K562 (cell line): ENCODE results near the gene SLC38A1. TPM values are rescaled to one million over a fixed set of nuclear protein-coding genes. Genes with fewer than 3 reads are reported as not detected.

Source experiments
- ATAC-seq: fragments of 200-7000 bp; cut with Tn5 transposase; 3 replicates; pipeline ENCODE4 v1.9.1; 2020; ENCODE audit warnings: moderate library complexity
- BruUV-seq: library from RNA; stranded (reverse); fragments of 400-500 nt; replicated peaks from 2 replicates; lab custom pipeline; 2021; lab: Mats Ljungman, UMichigan
- CTCF ChIA-PET: fragments of 300-600 bp; formaldehyde crosslinking; extraction: SDS; loops from one replicate; lab custom pipeline; 2021; ENCODE audit warnings: low intra/inter-chr PET ratio; lab: Yijun Ruan, JAX
- POLR2A ChIA-PET: fragments of 300-600, 350-650 bp; sonication (Branson Sonifier 250); formaldehyde crosslinking; extraction: SDS; loops from one replicate; lab custom pipeline; 2021; ENCODE audit warnings: antibody characterized with exemption, inconsistent platforms; lab: Yijun Ruan, JAX
- DNase-seq, 4 experiments: peaks; one replicate each; pipeline versions ENCODE4 v3.0.0 to v3.0.0-alpha.2; 2011 to 2018; ENCODE audit warnings: low spot score in 3 of 4, mixed read lengths in 3 of 4; ENCODE audit errors: extremely low read depth in 1 of 4
- FAIRE-seq: peaks from 2 replicates; lab custom pipeline; 2011; peaks lifted over from hg19 to GRCh38; lab: Jason Lieb, UNC
- H2AFZ ChIP-seq: 2 replicates; pipeline ENCODE4 v1.6.0; 2011; ENCODE audit warnings: low read depth, low read length, control low read depth, inconsistent platforms
- H3K27ac ChIP-seq: fragments of 200-600 bp; 3 replicates; pipeline ENCODE4 v1.8.0; 2011; ENCODE audit warnings: low read depth, mild to moderate bottlenecking, control low read depth, inconsistent platforms, low read length, moderate library complexity, mixed read lengths; ENCODE audit errors: extremely low read depth
- H3K27me3 ChIP-seq, 2 experiments: fragments of 300-600 bp in 1 of 2; 2 replicates in 1 of 2; 3 replicates in 1 of 2; pipeline versions ENCODE4 v1.6.0 to v1.8.0; 2011; ENCODE audit warnings: inconsistent platforms in 2 of 2, low read length in 2 of 2, mild to moderate bottlenecking in 1 of 2, mixed read lengths in 1 of 2, moderate library complexity in 1 of 2; ENCODE audit not compliant: control insufficient read depth in 2 of 2, insufficient read depth in 2 of 2
- H3K36me3 ChIP-seq: fragments of 300-600 bp; 3 replicates; pipeline ENCODE4 v1.8.0; 2011; ENCODE audit warnings: mild to moderate bottlenecking, low read length, inconsistent platforms; ENCODE audit not compliant: control insufficient read depth, insufficient read depth
- H3K4me1 ChIP-seq, 2 experiments: fragments of 200-600 bp in 1 of 2; replicated peaks in 1 of 2; 2 replicates in 1 of 2; 3 replicates in 1 of 2; pipeline versions ENCODE4 v1.5.1 to v1.8.0; 2011; ENCODE audit warnings: inconsistent platforms in 2 of 2, low read length in 2 of 2, mild to moderate bottlenecking in 1 of 2, mixed read lengths in 1 of 2, moderate library complexity in 1 of 2; ENCODE audit not compliant: control insufficient read depth in 2 of 2, insufficient read depth in 2 of 2
- H3K4me2 ChIP-seq: 2 replicates; pipeline ENCODE4 v1.6.1; 2011; ENCODE audit warnings: low read length, control low read depth, inconsistent platforms, mixed read lengths; ENCODE audit not compliant: insufficient read depth
- H3K4me3 ChIP-seq: fragments of 200-600 bp; sonication (generic), shearing (Covaris generic); 2 replicates; pipeline ENCODE4 v1.5.1; 2016; ENCODE audit warnings: control low read depth, inconsistent platforms
- H3K79me2 ChIP-seq: fragments of 200-600 bp; 3 replicates; pipeline ENCODE4 v1.8.0; 2011; ENCODE audit warnings: low read length, inconsistent platforms; ENCODE audit not compliant: control insufficient read depth, insufficient read depth
- H3K9ac ChIP-seq, 2 experiments: 2 replicates each; pipeline versions ENCODE4 v1.6.0 to v1.6.1; 2011; ENCODE audit warnings: low read depth in 2 of 2, low read length in 2 of 2, control low read depth in 1 of 2, inconsistent platforms in 1 of 2, mild to moderate bottlenecking in 1 of 2, mixed read lengths in 1 of 2; ENCODE audit not compliant: insufficient read depth in 1 of 2
- H3K9me1 ChIP-seq: one replicate; pipeline ENCODE4 v1.6.0; 2011; ENCODE audit warnings: inconsistent platforms, mild to moderate bottlenecking, low read length, moderate library complexity; ENCODE audit not compliant: control insufficient read depth, insufficient read depth
- H3K9me3 ChIP-seq: replicated peaks from 2 replicates; pipeline ENCODE4 v1.5.1; 2011; ENCODE audit warnings: low read depth, low read length, inconsistent platforms; ENCODE audit not compliant: control insufficient read depth, insufficient read depth
- H4K20me1 ChIP-seq: replicated peaks from 2 replicates; pipeline ENCODE4 v1.6.1; 2011; ENCODE audit warnings: low read length, inconsistent platforms, mixed read lengths; ENCODE audit not compliant: control insufficient read depth, insufficient read depth
- DNMT1 ChIP-seq: fragments of 450-650 bp; IDR thresholded peaks from 2 replicates; pipeline ENCODE4 v1.6.1; 2016; ENCODE audit warnings: antibody characterized with exemption, mild to moderate bottlenecking
- GABPA ChIP-seq: fragments of 200-800 bp; sonication (Bioruptor generic); conservative IDR thresholded peaks from 2 replicates; pipeline ENCODE4 v1.6.1; 2016; ENCODE audit warnings: low read depth, missing genetic modification characterization, missing compliant biosample characterization
- GTF2A2 ChIP-seq: IDR thresholded peaks from 2 replicates; pipeline ENCODE4 v1.6.1; 2016; ENCODE audit warnings: mild to moderate bottlenecking, missing genetic modification characterization, missing compliant biosample characterization
- HMG20A ChIP-seq: fragments of 450-650 bp; formaldehyde crosslinking; conservative IDR thresholded peaks from 2 replicates; pipeline ENCODE4 v1.4.0; 2020; ENCODE audit warnings: mild to moderate bottlenecking, mixed read lengths
- KDM5B ChIP-seq: fragments of 200-600 bp; sonication (generic); IDR thresholded peaks from 2 replicates; pipeline ENCODE4 v1.6.1; 2012; ENCODE audit warnings: low read depth, mild to moderate bottlenecking, moderate library complexity, low read length, control low read depth, inconsistent platforms; ENCODE audit not compliant: insufficient replicate concordance
- MCM5 ChIP-seq: fragments of 450-650 bp; IDR thresholded peaks from 2 replicates; pipeline ENCODE4 v1.6.1; 2016; ENCODE audit warnings: low read depth
- NCOA6 ChIP-seq: fragments of 450-650 bp; IDR thresholded peaks from 2 replicates; pipeline ENCODE4 v1.6.1; 2017; ENCODE audit warnings: mild to moderate bottlenecking
- NFXL1 ChIP-seq: fragments of 450-650 bp; formaldehyde crosslinking; IDR thresholded peaks from 2 replicates; pipeline ENCODE4 v1.4.0; 2021; ENCODE audit warnings: mild to moderate bottlenecking
- PCBP2 ChIP-seq: fragments of 200-400 bp; formaldehyde crosslinking; IDR thresholded peaks from 2 replicates; pipeline ENCODE4 v1.6.1; 2018; ENCODE audit warnings: low read length, low read depth, mild to moderate bottlenecking, moderate library complexity; ENCODE audit not compliant: poor library complexity, severe bottlenecking
- SMARCC2 ChIP-seq: fragments of 450-650 bp; IDR thresholded peaks from 2 replicates; pipeline ENCODE4 v1.6.1; 2017; ENCODE audit warnings: antibody characterized with exemption, moderate library complexity, mild to moderate bottlenecking, low read depth
- TAF1 ChIP-seq: IDR thresholded peaks from 2 replicates; pipeline ENCODE4 v1.6.1; 2011; ENCODE audit warnings: mild to moderate bottlenecking, low read length, moderate library complexity; ENCODE audit not compliant: insufficient read depth, control insufficient read depth, severe bottlenecking; ENCODE audit errors: extremely low read depth
- TAF7 ChIP-seq: fragments of 450-650 bp; IDR thresholded peaks from 2 replicates; pipeline ENCODE4 v1.6.1; 2016; ENCODE audit warnings: missing genetic modification characterization, missing compliant biosample characterization
- ZEB2 ChIP-seq: fragments of 450-650 bp; IDR thresholded peaks from 2 replicates; pipeline ENCODE4 v1.6.1; 2016
- ZFP30 ChIP-seq: fragments of 250-450 bp; sonication (Bioruptor Pico); IDR thresholded peaks from 2 replicates; pipeline ENCODE4 v1.8.0; 2022; ENCODE audit warnings: moderate library complexity, mild to moderate bottlenecking, inconsistent platforms, borderline replicate concordance
- ZKSCAN1 ChIP-seq: fragments of 150-350 bp; IDR thresholded peaks from 2 replicates; pipeline ENCODE4 v1.6.1; 2016; ENCODE audit warnings: low read depth, low read length
- ZNF253 ChIP-seq: fragments of 250-450 bp; sonication (Bioruptor Pico); conservative IDR thresholded peaks from 2 replicates; pipeline ENCODE4 v1.6.1; 2021; ENCODE audit warnings: mild to moderate bottlenecking
- ZNF347 ChIP-seq: fragments of 450-650 bp; formaldehyde crosslinking; IDR thresholded peaks from 2 replicates; pipeline ENCODE4 v1.4.0; 2020; ENCODE audit warnings: low read depth, mild to moderate bottlenecking, moderate library complexity
- ZNF717 ChIP-seq: fragments of 250-450 bp; sonication (Bioruptor Pico); IDR thresholded peaks from 2 replicates; pipeline ENCODE4 v1.5.0; 2021
- WGBS: fragments of 100-300 bp; shearing (Covaris generic); methylation state at CpG from one replicate; pipeline ENCODE4 v1.1.6; 2016; ENCODE audit warnings: low coverage, mixed read lengths; ENCODE audit not compliant: insufficient coverage; ENCODE audit errors: missing lambda C conversion rate; 5-methylcytosine and 5-hydroxymethylcytosine counted together
- in situ Hi-C: fragments of 300-500 bp; cut with MboI; formaldehyde crosslinking; loops from 4 replicates; pipeline ENCODE4 v1.15.0; 2018; ENCODE audit warnings: inconsistent platforms, mixed read lengths
- intact Hi-C: fragments of 100-400 bp; cut with micrococcal nuclease; formaldehyde crosslinking; loops from 2 replicates; pipeline ENCODE4 v1.14.2; 2022
- polyA plus RNA-seq, 8 experiments: library from polyadenylated mRNA; depleted of rRNA in 4 of 8; stranded (reverse) in 5 of 8; unstranded in 3 of 8; fragments of >200 nt; fragmentation: Nextera tagmentation in 2 of 8; fragmentation: Illumina TruSeq in 1 of 8; extraction: Ambion mirVana in 2 of 8; extraction: Trizol in 1 of 8; gene quantifications; 2 replicates each; pipeline versions ENCODE4 v1.2.1 to v1.2.3, GENCODE V29; 2011 to 2014; ENCODE audit warnings: inconsistent platforms in 1 of 8, missing spikeins in 1 of 8
- total RNA-seq, 7 experiments: library from RNA; depleted of rRNA in 6 of 7; stranded (reverse); fragments of >200 nt in 6 of 7; fragmentation: Illumina TruSeq in 2 of 7; extraction: Trizol in 2 of 7; gene quantifications; 2 replicates each; pipeline versions ENCODE4 v1.2.1 to v1.2.3, GENCODE V29; 2011 to 2021; ENCODE audit warnings: low replicate concordance in 1 of 7
- TF ChIP-seq, protein P1 (sequence below), 2 experiments: IDR thresholded peaks in 1 of 2; conservative IDR thresholded peaks in 1 of 2; 2 replicates each; pipeline ENCODE4 v1.6.1; 2016; ENCODE audit warnings: low read depth in 2 of 2, mild to moderate bottlenecking in 1 of 2, missing compliant biosample characterization in 1 of 2, missing genetic modification characterization in 1 of 2, moderate library complexity in 1 of 2

SLC38A1 gene
- total and polyA plus RNA-seq, 9 of the 15 experiments (the other 6 are each of a cell fraction or from before 2014, with no cell fraction given), result 51.9 to 112 (median 75.0) TPM

GRCh38 chr12:46299851-46300250, 31.0 kb upstream of the SLC38A1 start:
- CTCF ChIA-PET, result no interaction called here
- POLR2A ChIA-PET, result interaction anchor here (0.9 kb wide), 1 partner anchor 14 kb away, joined by 3 read pairs; no protein-coding TSS in a partner anchor
- no peak for FAIRE-seq

GRCh38 chr12:46298261-46298660, 29.4 kb upstream of the SLC38A1 start:
- Histone ChIP-seq H3K79me2 (no peaks in the 10 kb centered on the region), H3K9me3 (no peaks in the 10 kb centered on the region), H3K4me1 (no peaks in the 10 kb centered on the region), H3K4me2 (no peak overlapping the region), H3K4me3 (no peak overlapping the region), H3K9ac (no peak overlapping the region), H3K27me3 (peaks cover 0 to 13% of the 10 kb centered on the region in 2 experiments; a peak in 2 of 5 replicates), H3K9me1 (no peaks in the 10 kb centered on the region), H3K36me3 (no peaks in the 10 kb centered on the region), H2AFZ (no peak overlapping the region), H4K20me1 (no peaks in the 10 kb centered on the region), H3K27ac (no peak overlapping the region)
- no peak for DNase-seq
- ATAC-seq, result no peak
- CTCF ChIA-PET, result no interaction called here
- no peak for FAIRE-seq
- POLR2A ChIA-PET, result no interaction called here
- intact Hi-C loops (no loop called here), in situ Hi-C loops (no loop called here)
- BruUV-seq, result no TSS peak
- 0% methylated on average over 2 of the region's 2 CpGs for WGBS
- TF ChIP-seq ZNF717 (CRISPR knock-in tag) (no peak), ZEB2 (no peak), ZNF253 (CRISPR knock-in tag) (no peak), PCBP2 (no peak), ZFP30 (no peak), ZNF347 (CRISPR knock-in tag) (no peak), TAF7 (tag) (no peak), DNMT1 (no peak), GTF2A2 (tag) (no peak), GABPA (tag) (no peak)
- TF ChIP-seq, protein P1, sequence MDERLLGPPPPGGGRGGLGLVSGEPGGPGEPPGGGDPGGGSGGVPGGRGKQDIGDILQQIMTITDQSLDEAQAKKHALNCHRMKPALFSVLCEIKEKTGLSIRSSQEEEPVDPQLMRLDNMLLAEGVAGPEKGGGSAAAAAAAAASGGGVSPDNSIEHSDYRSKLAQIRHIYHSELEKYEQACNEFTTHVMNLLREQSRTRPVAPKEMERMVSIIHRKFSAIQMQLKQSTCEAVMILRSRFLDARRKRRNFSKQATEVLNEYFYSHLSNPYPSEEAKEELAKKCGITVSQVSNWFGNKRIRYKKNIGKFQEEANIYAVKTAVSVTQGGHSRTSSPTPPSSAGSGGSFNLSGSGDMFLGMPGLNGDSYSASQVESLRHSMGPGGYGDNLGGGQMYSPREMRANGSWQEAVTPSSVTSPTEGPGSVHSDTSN (CRISPR knock-in tag; IDR thresholded peaks at IDR 0.05; ENCODE audit: low read depth), result no peak
- TF ChIP-seq, protein P1 (tag; conservative IDR thresholded peaks at IDR 0.05; ENCODE audit: low read depth), result no peak

More at GRCh38 chr12:46299851-46300250, 31.0 kb upstream of the SLC38A1 start:
- no peaks in the 10 kb centered on the region for H3K4me1 ChIP-seq
- H3K4me3 ChIP-seq, result no peak overlapping the region
- H3K9me3 ChIP-seq, result no peaks in the 10 kb centered on the region
- H2AFZ ChIP-seq, result no peak overlapping the region
- no peaks in the 10 kb centered on the region for H3K9me1 ChIP-seq
- no peak overlapping the region for H3K9ac ChIP-seq
- no peak overlapping the region for H3K27ac ChIP-seq
- peaks cover 0 to 13% of the 10 kb centered on the region in 2 experiments; a peak in 2 of 5 replicates for H3K27me3 ChIP-seq
- DNase-seq (no peak), ATAC-seq (no peak)
- H3K36me3 ChIP-seq, result no peaks in the 10 kb centered on the region
- no peak overlapping the region for H3K4me2 ChIP-seq
- BruUV-seq, result no TSS peak
- in situ Hi-C loops (no loop called here), intact Hi-C loops (no loop called here)
- TF ChIP-seq HMG20A (CRISPR knock-in tag), result no peak
- TF ChIP-seq ZKSCAN1, result no peak
- TF ChIP-seq NCOA6, result no peak
- no peak for TF ChIP-seq KDM5B
- TF ChIP-seq MCM5, result no peak
- TF ChIP-seq SMARCC2, result no peak
- no peak for TF ChIP-seq TAF1
- TF ChIP-seq NFXL1 (CRISPR knock-in tag), result no peak
- no peaks in the 10 kb centered on the region for H4K20me1 ChIP-seq
- H3K79me2 ChIP-seq, result no peaks in the 10 kb centered on the region
